MCF 10A (cell line): ENCODE data around the gene TTC9C. TPM values are rescaled to one million over a fixed set of nuclear protein-coding genes. Genes with fewer than 3 reads are reported as not detected.

ENCODE experiments used
- Bru-seq: library from RNA; stranded (reverse); fragments of 400-500 nt; gene quantifications from one replicate; lab custom pipeline; 2021; lab: Mats Ljungman, UMichigan
- BruChase-seq, 2 experiments: library from RNA; stranded (reverse); fragments of 400-500 nt; gene quantifications; one replicate each; lab custom pipeline; 2021; lab: Mats Ljungman, UMichigan
- BruUV-seq: library from RNA; stranded (reverse); fragments of 400-500 nt; replicated peaks from 2 replicates; lab custom pipeline; 2021; lab: Mats Ljungman, UMichigan
- CTCF ChIA-PET: fragments of 300-600 bp; sonication (Branson Sonifier 250); formaldehyde crosslinking; extraction: SDS; loops from one replicate; lab custom pipeline; 2021; ENCODE audit warnings: antibody characterized with exemption, inconsistent platforms; lab: Yijun Ruan, JAX
- POLR2A ChIA-PET: fragments of 300-600, 350-650 bp; sonication (Branson Sonifier 250); formaldehyde crosslinking; extraction: SDS; loops from one replicate; lab custom pipeline; 2020; ENCODE audit warnings: antibody characterized with exemption, inconsistent platforms; lab: Yijun Ruan, JAX
- DNase-seq: peaks from one replicate; pipeline ENCODE4 v3.0.0-alpha.2; 2018; ENCODE audit not compliant: unreplicated experiment
- H3K27ac Mint-ChIP-seq: one replicate; pipeline ENCODE4 v1.8.0; 2022; ENCODE audit warnings: mild to moderate bottlenecking, low read depth, mixed read lengths; ENCODE audit not compliant: unreplicated experiment
- H3K27me3 Mint-ChIP-seq: one replicate; pipeline ENCODE4 v1.8.0; 2022; ENCODE audit warnings: mixed read lengths; ENCODE audit not compliant: insufficient read depth, unreplicated experiment
- H3K36me3 Mint-ChIP-seq: one replicate; pipeline ENCODE4 v1.8.0; 2022; ENCODE audit warnings: mild to moderate bottlenecking, moderate library complexity, mixed read lengths; ENCODE audit not compliant: insufficient read depth, unreplicated experiment
- H3K4me1 Mint-ChIP-seq: one replicate; pipeline ENCODE4 v1.8.0; 2022; ENCODE audit warnings: mixed read lengths; ENCODE audit not compliant: insufficient read depth, unreplicated experiment
- H3K4me3 Mint-ChIP-seq: one replicate; pipeline ENCODE4 v1.8.0; 2022; ENCODE audit warnings: mild to moderate bottlenecking, moderate library complexity, mixed read lengths; ENCODE audit not compliant: unreplicated experiment
- H3K9me3 Mint-ChIP-seq: one replicate; pipeline ENCODE4 v1.8.0; 2022; ENCODE audit warnings: mixed read lengths; ENCODE audit not compliant: unreplicated experiment
- intact Hi-C: fragments of 100-400 bp; cut with micrococcal nuclease; formaldehyde crosslinking; loops from 2 replicates; pipeline ENCODE4 v1.14.1; 2022
- long read RNA-seq: library from polyadenylated mRNA; stranded (forward); transcript quantifications from one replicate; pipeline ENCODE4 v2.0.0, GENCODE V29; 2022
- total RNA-seq: library from RNA; stranded (reverse); gene quantifications from 2 replicates; pipeline ENCODE4 v1.2.3, GENCODE V29; 2022
- TF ChIP-seq, protein P1 (sequence below): fragments of 200-600 bp; IDR thresholded peaks from one replicate; pipeline ENCODE4 v1.8.0; 2022; ENCODE audit warnings: antibody characterized with exemption, mild to moderate bottlenecking; ENCODE audit not compliant: unreplicated experiment

Gene TTC9C, protein sequence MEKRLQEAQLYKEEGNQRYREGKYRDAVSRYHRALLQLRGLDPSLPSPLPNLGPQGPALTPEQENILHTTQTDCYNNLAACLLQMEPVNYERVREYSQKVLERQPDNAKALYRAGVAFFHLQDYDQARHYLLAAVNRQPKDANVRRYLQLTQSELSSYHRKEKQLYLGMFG
- 27.3 and 31.9 TPM in 2 replicates for total RNA-seq
- percentile 70 among the genes with signal in this experiment for Bru-seq, nascent RNA
- percentile 72 among the genes with signal in this experiment for BruChase-seq, experiment 1, labeled RNA remaining after a 6-hour chase
- BruChase-seq, experiment 2, labeled RNA remaining after a 2-hour chase: percentile 79 among the genes with signal in this experiment
- long read RNA-seq, transcript TTC9C-205 (4 exons, 858 nt): minor isoform, 5 of 22 reads
- long read RNA-seq, transcript TTC9C-202 (3 exons, 1,080 nt): major isoform, 7 of 22 reads
- long read RNA-seq, partial matches to known transcripts: 3 of 22 reads
- long read RNA-seq, other reads (novel, unspliced or antisense): 5 of 22 reads

DNA sequence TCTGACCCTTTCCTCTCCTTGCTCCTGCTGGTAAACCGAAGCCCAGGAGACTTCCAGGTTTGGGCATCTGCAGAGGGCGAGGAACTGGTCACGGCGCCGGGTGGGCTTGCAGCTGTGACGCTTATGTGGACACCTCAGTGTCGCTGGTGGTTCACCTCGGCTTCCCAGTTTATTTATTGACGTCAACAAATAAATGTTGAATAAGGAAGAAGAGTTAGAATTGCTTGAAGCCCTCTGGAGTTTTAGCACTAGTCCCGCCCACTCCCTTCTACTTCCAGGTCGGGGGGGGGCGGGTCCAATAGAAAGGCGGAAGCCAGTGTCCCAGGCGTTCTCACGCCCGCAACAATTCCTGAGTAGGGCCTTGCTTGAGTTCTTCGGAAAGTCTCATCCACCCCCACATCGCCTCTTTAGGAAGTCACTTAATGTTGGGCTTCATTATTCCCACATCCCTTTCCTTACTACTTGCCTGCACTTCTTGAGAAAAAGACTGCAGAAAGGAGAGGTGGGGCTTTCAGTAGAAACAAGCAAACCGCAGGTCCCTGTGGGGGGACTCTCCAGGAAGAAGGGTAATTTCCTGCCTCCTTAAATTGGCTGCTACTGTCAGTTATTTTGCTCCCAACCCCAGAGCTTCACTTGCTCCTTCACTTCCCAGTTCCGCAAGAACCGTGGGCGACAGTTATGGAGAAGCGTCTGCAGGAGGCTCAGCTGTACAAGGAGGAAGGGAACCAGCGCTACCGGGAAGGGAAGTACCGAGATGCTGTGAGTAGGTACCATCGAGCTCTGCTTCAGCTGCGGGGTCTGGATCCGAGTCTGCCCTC, at the start of gene TTC9C:
Gene TTC9C, plus strand, starts transcription at position 316 of the 818 bp plus-strand sequence. Its CDS starts 363 bp downstream, at position 679.
- no peaks in the 10 kb centered on the region for H3K9me3 Mint-ChIP-seq
- H3K4me3 Mint-ChIP-seq: peak within 1 kb of the TSS; percentile 92
- POLR2A ChIA-PET: interaction anchor here (0.6 to 10.3 kb wide), 38 partner anchors 10 to 1467 kb away, joined by 3 to 197 read pairs (median 12); partner anchors contain the start of genes AHNAK, B3GAT3, BSCL2 and C11orf98
- peak within 1 kb of the TSS; percentile 97 for H3K27ac Mint-ChIP-seq
- peak; percentile 93 for DNase-seq
- H3K4me1 Mint-ChIP-seq: peaks cover 16% of the 10 kb centered on the region
- peaks cover 64% of the 10 kb centered on the region for H3K36me3 Mint-ChIP-seq
- H3K27me3 Mint-ChIP-seq: no peaks in the 10 kb centered on the region
- BruUV-seq: TSS peak; percentile 74
- CTCF ChIA-PET: interaction anchor here (0.7 to 1.8 kb wide), 7 partner anchors 18 to 135 kb away, joined by 3 to 5 read pairs (median 3); partner anchors contain the start of gene NXF1
- TF ChIP-seq, protein P1, sequence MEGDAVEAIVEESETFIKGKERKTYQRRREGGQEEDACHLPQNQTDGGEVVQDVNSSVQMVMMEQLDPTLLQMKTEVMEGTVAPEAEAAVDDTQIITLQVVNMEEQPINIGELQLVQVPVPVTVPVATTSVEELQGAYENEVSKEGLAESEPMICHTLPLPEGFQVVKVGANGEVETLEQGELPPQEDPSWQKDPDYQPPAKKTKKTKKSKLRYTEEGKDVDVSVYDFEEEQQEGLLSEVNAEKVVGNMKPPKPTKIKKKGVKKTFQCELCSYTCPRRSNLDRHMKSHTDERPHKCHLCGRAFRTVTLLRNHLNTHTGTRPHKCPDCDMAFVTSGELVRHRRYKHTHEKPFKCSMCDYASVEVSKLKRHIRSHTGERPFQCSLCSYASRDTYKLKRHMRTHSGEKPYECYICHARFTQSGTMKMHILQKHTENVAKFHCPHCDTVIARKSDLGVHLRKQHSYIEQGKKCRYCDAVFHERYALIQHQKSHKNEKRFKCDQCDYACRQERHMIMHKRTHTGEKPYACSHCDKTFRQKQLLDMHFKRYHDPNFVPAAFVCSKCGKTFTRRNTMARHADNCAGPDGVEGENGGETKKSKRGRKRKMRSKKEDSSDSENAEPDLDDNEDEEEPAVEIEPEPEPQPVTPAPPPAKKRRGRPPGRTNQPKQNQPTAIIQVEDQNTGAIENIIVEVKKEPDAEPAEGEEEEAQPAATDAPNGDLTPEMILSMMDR: no peak
- intact Hi-C loops: loop anchor here (2.0 kb wide), 1 partner anchor 134 kb away; no protein-coding TSS in a partner anchor

DNA sequence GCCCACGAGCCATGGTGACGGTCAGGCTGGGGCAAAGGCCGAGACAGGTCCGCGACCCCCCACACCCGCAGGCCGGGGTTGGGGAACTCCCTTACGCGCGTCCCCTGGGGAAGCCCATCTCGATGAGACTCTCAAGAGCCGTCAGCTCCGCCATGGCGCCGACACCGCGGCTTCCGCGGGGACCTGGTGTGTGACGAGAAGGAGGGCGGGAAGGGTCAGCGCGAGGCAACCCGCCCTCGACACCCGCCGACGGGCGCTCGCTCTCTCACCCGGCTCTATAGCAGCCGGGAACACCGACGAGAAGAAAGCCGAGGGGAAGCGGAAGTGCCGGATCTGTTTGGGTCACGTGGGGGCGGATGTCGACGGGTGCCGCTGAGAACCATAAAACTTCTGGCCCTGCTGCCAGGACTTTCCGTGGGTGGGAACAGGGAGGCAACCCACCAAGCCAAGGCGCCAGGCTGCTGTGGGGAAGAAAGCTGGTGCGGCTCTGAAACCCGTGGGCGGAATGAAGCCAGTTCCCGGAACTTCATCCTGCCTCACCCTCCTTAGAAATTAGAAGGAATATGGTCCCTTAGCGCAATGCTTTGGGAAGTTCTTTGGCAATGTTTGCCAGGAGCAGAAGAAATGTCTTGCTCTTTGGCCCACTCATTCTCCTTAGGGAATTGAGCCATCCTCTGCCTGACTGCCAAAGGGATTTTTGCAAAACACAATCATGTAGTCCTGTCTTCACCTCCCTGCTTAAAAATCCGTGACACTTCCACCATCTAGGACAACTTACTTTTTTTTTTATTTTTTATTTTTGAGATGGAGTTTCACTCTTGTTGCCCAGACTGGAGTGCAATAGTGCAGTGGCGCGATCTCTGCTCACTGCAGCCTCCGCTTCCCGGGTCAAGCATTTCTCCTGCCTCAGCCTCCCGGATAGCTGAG, 49.3 kb upstream of the TTC9C start, which contains the start of gene UBXN1:
Gene UBXN1, minus strand, starts transcription at position 304 of the 927 bp plus-strand sequence. Its CDS starts 150 bp downstream, at position 154.
- H3K9me3 Mint-ChIP-seq: no peaks in the 10 kb centered on the region
- peaks cover 22% of the 10 kb centered on the region for H3K4me1 Mint-ChIP-seq
- intact Hi-C loops: no loop called here
- H3K36me3 Mint-ChIP-seq: peaks cover 41% of the 10 kb centered on the region
- TF ChIP-seq, protein P1: no peak
- H3K27me3 Mint-ChIP-seq: no peaks in the 10 kb centered on the region
- H3K4me3 Mint-ChIP-seq: peak within 1 kb of the TSS; percentile 72
- TSS peak; percentile 59 for BruUV-seq
- DNase-seq: peak; percentile 89
- ChIA-PET CTCF (interaction anchor here (0.8 to 3.0 kb wide), 11 partner anchors 7 to 1532 kb away, joined by 3 to 72 read pairs (median 11); partner anchors contain the start of genes BSCL2, GNG3, HNRNPUL2 and LBHD1), POLR2A (interaction anchor here (0.7 to 7.1 kb wide), 23 partner anchors 10 to 177 kb away, joined by 3 to 132 read pairs (median 5); partner anchors contain the start of genes C11orf98, CSKMT, HNRNPUL2 and INTS5)
- peak within 1 kb of the TSS; percentile 94 for H3K27ac Mint-ChIP-seq

DNA sequence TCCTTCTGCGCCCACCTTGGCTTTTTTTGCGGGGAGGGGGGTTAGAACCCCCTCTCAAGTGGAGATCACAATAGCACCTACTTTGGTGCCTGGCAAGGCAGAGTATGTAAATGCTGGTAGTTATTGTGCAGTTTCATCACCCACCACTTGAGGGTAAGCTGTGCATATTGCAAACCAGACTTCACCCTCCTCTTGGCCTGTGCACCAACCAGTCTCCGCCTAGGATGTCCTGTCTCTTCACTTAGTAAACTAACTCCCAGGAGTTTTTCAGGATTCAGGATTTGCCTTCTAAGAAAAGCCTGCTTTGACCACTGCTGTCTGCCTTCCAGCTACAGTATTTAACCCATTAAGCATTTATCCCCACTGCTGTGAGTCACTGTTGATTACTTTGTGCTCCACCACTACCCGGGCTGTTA, 47.5 kb upstream of the TTC9C start:
- H3K27me3 Mint-ChIP-seq: no peaks in the 10 kb centered on the region
- peak; percentile 77 for DNase-seq
- TF ChIP-seq, protein P1: peak; percentile 42
- no TSS peak for BruUV-seq
- ChIA-PET CTCF (interaction anchor here (0.6 to 3.0 kb wide), 33 partner anchors 9 to 344 kb away, joined by 3 to 72 read pairs (median 4); partner anchors contain the start of genes ASRGL1, BSCL2, GNG3 and HNRNPUL2), POLR2A (interaction anchor here (0.6 to 7.1 kb wide), 30 partner anchors 9 to 1353 kb away, joined by 3 to 132 read pairs (median 5); partner anchors contain the start of genes C11orf98, CSKMT, GANAB and HNRNPUL2)
- H3K4me1 Mint-ChIP-seq: peaks cover 22% of the 10 kb centered on the region
- peaks cover 27% of the 10 kb centered on the region for H3K36me3 Mint-ChIP-seq
- H3K9me3 Mint-ChIP-seq: no peaks in the 10 kb centered on the region
- H3K4me3 Mint-ChIP-seq: peak overlapping the region; percentile 45
- H3K27ac Mint-ChIP-seq: no peak overlapping the region
- intact Hi-C loops: loop anchor here (2.0 kb wide), 1 partner anchor 14 kb away; no protein-coding TSS in a partner anchor
